Loucy (cell line): ENCODE results near the gene PLPPR4.

Source experiments
- H2AFZ ChIP-seq: fragments of 200-600 bp; sonication (generic); 2 replicates; pipeline ENCODE4 v1.6.0; 2016; ENCODE audit warnings: antibody characterized with exemption, mild to moderate bottlenecking, low read length, moderate library complexity
- H3F3A ChIP-seq: fragments of 200-600 bp; 2 replicates; pipeline ENCODE4 v1.6.0; 2016; ENCODE audit warnings: antibody characterized with exemption, low read depth, mild to moderate bottlenecking
- H3K27me3 ChIP-seq: fragments of 200-600 bp; sonication (generic); 2 replicates; pipeline ENCODE4 v1.6.1; 2014; ENCODE audit warnings: low read length, mild to moderate bottlenecking; ENCODE audit not compliant: insufficient read depth, poor library complexity, severe bottlenecking
- H3K36me3 ChIP-seq: fragments of 200-600 bp; sonication (generic); 2 replicates; pipeline ENCODE4 v1.6.1; 2016; ENCODE audit warnings: low read length; ENCODE audit not compliant: insufficient read depth
- H3K4me1 ChIP-seq: fragments of 200-600 bp; sonication (generic); 2 replicates; pipeline ENCODE4 v1.5.1; 2014; ENCODE audit warnings: low read length, mild to moderate bottlenecking; ENCODE audit not compliant: insufficient read depth, poor library complexity, severe bottlenecking
- H3K4me2 ChIP-seq: fragments of 200-600 bp; sonication (generic); 2 replicates; pipeline ENCODE4 v1.6.0; 2014; ENCODE audit warnings: antibody characterized with exemption, low read length, low read depth, mild to moderate bottlenecking; ENCODE audit not compliant: poor library complexity, severe bottlenecking
- H3K4me3 ChIP-seq: fragments of 200-600 bp; sonication (generic); 2 replicates; pipeline ENCODE4 v1.5.1; 2014; ENCODE audit warnings: low read length, mild to moderate bottlenecking, mixed read lengths; ENCODE audit not compliant: poor library complexity, severe bottlenecking
- H3K79me2 ChIP-seq: fragments of 200-600 bp; sonication (generic); 2 replicates; pipeline ENCODE4 v1.6.1; 2014; ENCODE audit warnings: low read length; ENCODE audit not compliant: insufficient read depth
- H3K9ac ChIP-seq: fragments of 200-600 bp; sonication (generic); 2 replicates; pipeline ENCODE4 v1.6.0; 2014; ENCODE audit warnings: mild to moderate bottlenecking, low read depth, low read length, moderate library complexity; ENCODE audit not compliant: poor library complexity, severe bottlenecking
- H3K9me2 ChIP-seq: fragments of 200-600 bp; sonication (generic); replicated peaks from 2 replicates; pipeline ENCODE4 v1.6.1; 2016; ENCODE audit warnings: low read depth, low read length, mixed read lengths
- H3K9me3 ChIP-seq: fragments of 200-600 bp; sonication (generic); 2 replicates; pipeline ENCODE4 v1.6.1; 2014; ENCODE audit warnings: mild to moderate bottlenecking, antibody characterized with exemption, low read length, low read depth; ENCODE audit not compliant: insufficient read depth
- H4K20me1 ChIP-seq: fragments of 200-600 bp; sonication (generic); 2 replicates; pipeline ENCODE4 v1.6.0; 2014; ENCODE audit warnings: antibody characterized with exemption, low read length, mild to moderate bottlenecking; ENCODE audit not compliant: insufficient read depth, poor library complexity, severe bottlenecking
- EZH2phosphoT487 ChIP-seq: fragments of 200-600 bp; IDR thresholded peaks from 2 replicates; pipeline ENCODE4 v1.6.1; 2018; ENCODE audit warnings: antibody characterized with exemption, mild to moderate bottlenecking, moderate library complexity, borderline replicate concordance
- TF ChIP-seq, protein P1 (sequence below): fragments of 200-600 bp; sonication (generic); conservative IDR thresholded peaks from 2 replicates; pipeline ENCODE4 v1.5.1; 2014; ENCODE audit warnings: mild to moderate bottlenecking, antibody characterized with exemption, low read length

Gene PLPPR4

DNA sequence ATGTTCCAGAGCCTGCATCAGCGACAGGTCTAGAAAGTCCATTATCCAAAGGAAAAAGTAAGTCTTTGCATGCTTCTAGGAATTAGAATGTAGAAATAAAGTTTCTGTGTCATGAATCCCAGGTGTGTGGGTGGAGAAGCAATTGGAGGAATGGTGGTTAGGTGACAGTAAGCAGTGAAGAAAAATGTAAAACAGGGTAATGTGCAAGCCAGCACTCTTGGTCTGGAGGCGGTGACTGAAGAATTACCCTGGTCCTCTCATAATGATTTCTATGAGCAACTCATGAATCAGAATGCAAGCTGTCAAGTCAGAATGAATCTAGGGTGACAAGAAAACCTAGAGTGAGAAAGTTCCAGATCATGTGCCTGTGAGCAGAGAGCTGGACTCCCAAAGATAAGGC is 33.6 kb downstream of the PLPPR4 start:
- Histone ChIP-seq H3K79me2 (no peaks in the 10 kb centered on the region), H3K9me2 (no peaks in the 10 kb centered on the region), H3K4me2 (no peak overlapping the region), H3K9ac (no peak overlapping the region), H4K20me1 (no peaks in the 10 kb centered on the region), H3K36me3 (no peaks in the 10 kb centered on the region), H3K27me3 (no peaks in the 10 kb centered on the region), H3K9me3 (no peaks in the 10 kb centered on the region), H3K4me3 (no peak overlapping the region), H2AFZ (no peak overlapping the region), H3K4me1 (no peaks in the 10 kb centered on the region), H3F3A (no peaks in the 10 kb centered on the region)
- TF ChIP-seq, protein P1, sequence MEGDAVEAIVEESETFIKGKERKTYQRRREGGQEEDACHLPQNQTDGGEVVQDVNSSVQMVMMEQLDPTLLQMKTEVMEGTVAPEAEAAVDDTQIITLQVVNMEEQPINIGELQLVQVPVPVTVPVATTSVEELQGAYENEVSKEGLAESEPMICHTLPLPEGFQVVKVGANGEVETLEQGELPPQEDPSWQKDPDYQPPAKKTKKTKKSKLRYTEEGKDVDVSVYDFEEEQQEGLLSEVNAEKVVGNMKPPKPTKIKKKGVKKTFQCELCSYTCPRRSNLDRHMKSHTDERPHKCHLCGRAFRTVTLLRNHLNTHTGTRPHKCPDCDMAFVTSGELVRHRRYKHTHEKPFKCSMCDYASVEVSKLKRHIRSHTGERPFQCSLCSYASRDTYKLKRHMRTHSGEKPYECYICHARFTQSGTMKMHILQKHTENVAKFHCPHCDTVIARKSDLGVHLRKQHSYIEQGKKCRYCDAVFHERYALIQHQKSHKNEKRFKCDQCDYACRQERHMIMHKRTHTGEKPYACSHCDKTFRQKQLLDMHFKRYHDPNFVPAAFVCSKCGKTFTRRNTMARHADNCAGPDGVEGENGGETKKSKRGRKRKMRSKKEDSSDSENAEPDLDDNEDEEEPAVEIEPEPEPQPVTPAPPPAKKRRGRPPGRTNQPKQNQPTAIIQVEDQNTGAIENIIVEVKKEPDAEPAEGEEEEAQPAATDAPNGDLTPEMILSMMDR: no peak
- TF ChIP-seq EZH2phosphoT487: no peak

- Histone ChIP-seq H3K79me2 (no peaks in the 10 kb centered on the region), H3K9me2 (no peaks in the 10 kb centered on the region), H3K36me3 (no peaks in the 10 kb centered on the region), H3K4me2 (no peak overlapping the region), H3K9ac (no peak overlapping the region), H2AFZ (no peak overlapping the region), H3K9me3 (no peaks in the 10 kb centered on the region), H3K4me1 (no peaks in the 10 kb centered on the region), H4K20me1 (no peaks in the 10 kb centered on the region), H3K4me3 (no peak overlapping the region), H3K27me3 (no peaks in the 10 kb centered on the region), H3F3A (no peaks in the 10 kb centered on the region)
- no peak for TF ChIP-seq EZH2phosphoT487
- TF ChIP-seq, protein P1: no peak
Observed at GRCh38 chr1:99304725-99305282, 40.5 kb downstream of the PLPPR4 start.

DNA sequence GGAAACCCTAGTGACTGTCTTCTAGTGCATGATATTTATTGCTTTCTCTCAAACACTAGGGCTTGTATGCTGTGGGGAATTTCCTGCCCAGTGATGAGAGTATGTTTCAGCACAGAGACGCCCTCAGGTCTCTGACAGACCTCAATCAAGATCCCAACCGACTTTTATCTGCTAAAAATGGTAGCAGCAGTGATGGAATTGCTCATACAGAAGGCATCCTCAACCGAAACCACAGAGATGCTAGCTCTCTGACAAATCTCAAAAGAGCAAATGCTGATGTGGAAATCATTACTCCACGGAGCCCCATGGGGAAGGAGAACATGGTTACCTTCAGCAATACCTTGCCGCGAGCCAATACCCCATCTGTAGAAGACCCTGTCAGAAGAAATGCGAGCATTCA is 41.3 kb downstream of the PLPPR4 start:
- Histone ChIP-seq H3K4me1 (no peaks in the 10 kb centered on the region), H2AFZ (no peak overlapping the region), H4K20me1 (no peaks in the 10 kb centered on the region), H3K27me3 (no peaks in the 10 kb centered on the region), H3K9me2 (no peaks in the 10 kb centered on the region), H3F3A (no peaks in the 10 kb centered on the region), H3K9me3 (no peaks in the 10 kb centered on the region), H3K4me3 (no peak overlapping the region), H3K36me3 (no peaks in the 10 kb centered on the region), H3K4me2 (no peak overlapping the region), H3K79me2 (no peaks in the 10 kb centered on the region), H3K9ac (no peak overlapping the region)
- TF ChIP-seq EZH2phosphoT487: no peak
- TF ChIP-seq, protein P1: no peak
